Measurements from ENCODE around the gene SEMA5B. TPM values are rescaled to one million over a fixed set of nuclear protein-coding genes. Genes with fewer than 3 reads are reported as not detected.

The SEMA5B gene
- total and polyA plus RNA-seq, 8 donors = 0.61 to 9.0 (median 6.4) TPM

DNA sequence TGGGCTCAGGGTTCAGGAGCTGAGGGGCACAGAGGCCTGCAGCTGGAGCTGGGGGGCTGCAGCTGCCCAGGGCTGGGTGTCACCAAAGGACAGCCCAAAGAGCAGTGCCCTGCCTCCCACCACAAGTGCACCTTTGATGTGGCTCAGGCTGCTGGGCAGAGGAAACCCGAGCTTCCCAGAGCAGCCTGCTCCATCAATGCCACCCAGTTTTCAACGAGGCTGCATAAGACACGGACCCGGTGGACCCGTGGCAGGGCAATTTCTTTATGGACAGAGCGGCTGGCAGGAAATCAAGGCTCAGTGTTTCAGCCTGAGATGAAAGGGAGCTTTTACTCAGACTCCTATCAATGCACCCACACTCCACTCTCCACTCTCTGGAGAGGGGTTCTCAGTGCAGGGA, 18.7 kb downstream of the SEMA5B start:
- DNase-seq (no peak), ATAC-seq (no peak)
- Histone ChIP-seq H3K9me3 (no peaks in the 10 kb centered on the region), H3K36me3 (no peaks in the 10 kb centered on the region), H3K4me1 (no peaks in the 10 kb centered on the region), H3K27ac (no peak overlapping the region), H3K4me3 (no peak overlapping the region), H3K27me3 (no peaks in the 10 kb centered on the region)
- intact Hi-C loops (cut with DNase I) = no loop called here
- TF ChIP-seq, protein P1, sequence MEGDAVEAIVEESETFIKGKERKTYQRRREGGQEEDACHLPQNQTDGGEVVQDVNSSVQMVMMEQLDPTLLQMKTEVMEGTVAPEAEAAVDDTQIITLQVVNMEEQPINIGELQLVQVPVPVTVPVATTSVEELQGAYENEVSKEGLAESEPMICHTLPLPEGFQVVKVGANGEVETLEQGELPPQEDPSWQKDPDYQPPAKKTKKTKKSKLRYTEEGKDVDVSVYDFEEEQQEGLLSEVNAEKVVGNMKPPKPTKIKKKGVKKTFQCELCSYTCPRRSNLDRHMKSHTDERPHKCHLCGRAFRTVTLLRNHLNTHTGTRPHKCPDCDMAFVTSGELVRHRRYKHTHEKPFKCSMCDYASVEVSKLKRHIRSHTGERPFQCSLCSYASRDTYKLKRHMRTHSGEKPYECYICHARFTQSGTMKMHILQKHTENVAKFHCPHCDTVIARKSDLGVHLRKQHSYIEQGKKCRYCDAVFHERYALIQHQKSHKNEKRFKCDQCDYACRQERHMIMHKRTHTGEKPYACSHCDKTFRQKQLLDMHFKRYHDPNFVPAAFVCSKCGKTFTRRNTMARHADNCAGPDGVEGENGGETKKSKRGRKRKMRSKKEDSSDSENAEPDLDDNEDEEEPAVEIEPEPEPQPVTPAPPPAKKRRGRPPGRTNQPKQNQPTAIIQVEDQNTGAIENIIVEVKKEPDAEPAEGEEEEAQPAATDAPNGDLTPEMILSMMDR (IDR thresholded peaks at IDR 0.05) = no peak

DNA sequence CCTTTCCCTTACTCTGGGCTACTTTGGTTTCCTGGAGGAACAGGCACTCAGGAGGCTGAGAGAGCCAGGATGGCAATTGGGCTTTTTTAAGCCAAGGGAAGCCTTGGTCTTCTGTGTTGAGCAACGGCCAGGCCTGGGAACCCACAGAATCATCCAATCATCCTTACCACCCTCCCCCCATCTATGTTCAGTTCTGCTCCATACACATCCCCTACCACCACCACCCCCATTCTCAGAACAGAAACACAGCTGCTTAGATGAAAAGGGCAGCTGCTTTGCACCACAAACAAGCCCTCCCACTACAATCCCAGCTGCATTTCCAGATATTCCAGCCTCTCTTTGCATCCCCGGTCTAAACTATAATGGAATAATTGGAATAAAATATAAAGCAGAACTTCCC, 21.0 kb downstream of the SEMA5B start:
- Histone ChIP-seq H3K36me3 (no peaks in the 10 kb centered on the region), H3K4me1 (no peaks in the 10 kb centered on the region)

DNA sequence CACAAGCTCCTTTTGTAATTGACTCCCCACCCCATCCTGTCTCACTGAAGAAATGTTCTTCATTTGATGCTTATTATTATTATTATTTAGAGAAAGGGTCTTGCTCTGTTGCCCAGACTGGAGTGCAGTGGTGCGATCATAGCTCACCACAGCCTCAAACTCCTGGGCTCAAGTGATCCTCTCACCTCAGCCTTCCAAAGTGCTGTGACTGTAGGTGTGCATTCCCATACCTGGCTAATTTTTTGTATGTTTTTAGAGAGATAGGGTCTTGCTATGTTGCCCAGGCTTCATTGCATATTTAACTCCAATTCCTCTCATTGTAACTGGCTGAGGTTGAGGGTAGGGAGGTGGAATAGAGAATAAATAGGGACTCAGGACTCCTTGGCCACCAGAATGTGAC, 22.3 kb downstream of the SEMA5B start:
- Histone ChIP-seq H3K4me3 (no peak overlapping the region), H3K9me3 (no peaks in the 10 kb centered on the region), H3K27me3 (no peaks in the 10 kb centered on the region), H3K36me3 (no peaks in the 10 kb centered on the region), H3K4me1 (no peaks in the 10 kb centered on the region), H3K27ac (no peak overlapping the region)
- DNase-seq (no peak), ATAC-seq (no peak)
- TF ChIP-seq, protein P1 (IDR thresholded peaks at IDR 0.05) = no peak
- intact Hi-C loops (cut with DNase I) = no loop called here

More for the DNA sequence above, 21.0 kb downstream of the SEMA5B start:
- no peak overlapping the region for H3K27ac ChIP-seq
- intact Hi-C loops (cut with DNase I) = no loop called here
- no peak overlapping the region for H3K4me3 ChIP-seq
- no peaks in the 10 kb centered on the region for H3K27me3 ChIP-seq
- no peaks in the 10 kb centered on the region for H3K9me3 ChIP-seq
- TF ChIP-seq, protein P1 (IDR thresholded peaks at IDR 0.05) = no peak
- DNase-seq = no peak
- ATAC-seq = no peak

DNA sequence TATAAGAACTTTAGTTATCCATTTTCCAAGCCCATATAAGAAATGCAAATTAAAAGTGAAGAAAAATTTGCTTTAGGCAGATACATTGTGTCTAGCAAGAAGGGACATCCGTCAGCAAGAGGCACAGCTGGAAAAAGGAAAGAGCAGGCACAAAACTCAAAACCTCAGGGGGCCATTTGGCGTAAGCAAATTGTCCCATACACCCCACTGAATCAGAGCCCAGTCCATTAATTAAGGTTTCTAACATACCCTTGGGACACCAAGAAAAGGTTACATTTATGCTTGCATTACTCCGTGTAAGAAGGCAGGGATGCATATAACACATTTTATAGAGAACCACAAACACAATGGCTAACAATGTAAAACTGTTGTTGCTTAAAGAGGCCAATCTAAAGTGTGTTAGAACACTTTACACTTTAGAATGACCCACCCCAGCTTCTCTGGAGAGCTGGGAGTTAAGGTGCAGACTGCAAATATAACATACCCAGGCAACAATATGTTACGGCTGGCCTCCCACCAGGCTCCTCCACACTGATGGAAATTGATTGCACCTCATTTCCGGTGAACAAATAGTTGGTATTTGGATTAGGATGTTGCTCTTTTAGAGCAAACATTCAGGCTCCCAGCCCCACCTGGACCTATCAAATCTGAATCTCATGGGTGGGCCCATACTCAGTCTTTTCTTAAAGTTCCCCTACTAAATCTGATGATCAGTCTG, 23.2 kb downstream of the SEMA5B start:
- ATAC-seq = no peak
- no peaks in the 10 kb centered on the region for H3K4me1 ChIP-seq
- intact Hi-C loops (cut with DNase I) = no loop called here

DNA sequence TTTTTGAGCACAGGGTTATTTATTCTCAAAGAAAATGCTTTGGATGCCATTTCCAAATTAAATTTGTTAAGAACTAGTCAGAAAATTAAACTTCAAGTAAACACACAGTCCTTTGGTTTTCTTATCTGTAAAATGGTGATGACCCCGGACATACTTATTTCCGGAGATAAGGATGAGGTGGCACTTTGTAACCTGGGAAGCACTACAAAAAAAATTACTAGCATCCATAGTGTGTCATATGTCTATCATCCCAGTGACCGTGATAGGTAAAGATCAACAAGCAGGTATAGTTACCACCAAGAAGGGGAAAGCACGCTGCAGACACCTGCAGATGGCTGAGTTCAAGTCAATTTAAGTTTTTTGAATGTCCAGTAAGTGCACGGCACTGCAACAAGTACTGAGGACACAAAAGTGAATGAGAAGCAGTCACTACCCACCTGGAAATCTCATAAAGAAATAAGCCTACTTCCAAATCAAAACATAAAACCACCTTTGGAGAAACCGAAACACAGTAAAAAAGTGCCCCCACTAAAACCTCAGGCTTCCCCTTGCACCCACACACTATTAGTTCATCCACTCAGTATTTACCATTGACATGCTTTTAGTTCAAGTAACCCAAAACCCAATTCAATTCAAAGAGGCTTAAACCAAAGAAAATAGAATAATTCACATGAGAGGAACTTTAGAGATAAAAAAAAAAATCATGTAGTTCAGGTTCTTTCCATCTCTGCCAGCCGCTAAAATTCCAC, 24.6 kb downstream of the SEMA5B start:
- DNase-seq (no peak), ATAC-seq (no peak)
- intact Hi-C loops (cut with DNase I) = no loop called here
- TF ChIP-seq, protein P1 (IDR thresholded peaks at IDR 0.05) = no peak
- Histone ChIP-seq H3K9me3 (no peaks in the 10 kb centered on the region), H3K4me1 (no peaks in the 10 kb centered on the region), H3K27ac (no peak overlapping the region), H3K4me3 (no peak overlapping the region), H3K27me3 (no peaks in the 10 kb centered on the region), H3K36me3 (no peaks in the 10 kb centered on the region)

More for the DNA sequence above, 23.2 kb downstream of the SEMA5B start:
- TF ChIP-seq, protein P1 (IDR thresholded peaks at IDR 0.05) = no peak
- Histone ChIP-seq H3K36me3 (no peaks in the 10 kb centered on the region), H3K9me3 (no peaks in the 10 kb centered on the region), H3K4me3 (no peak overlapping the region), H3K27me3 (no peaks in the 10 kb centered on the region), H3K27ac (no peak overlapping the region)
- no peak for DNase-seq

Measured in left lung (tissue), 10 donors.